GM12878 (cell line): ENCODE measurements around the gene STK32B. TPM values are rescaled to one million over a fixed set of nuclear protein-coding genes. Genes with fewer than 3 reads are reported as not detected.

ENCODE experiments used
- ATAC-seq: fragments of 200-7000 bp; cut with Tn5 transposase; 3 replicates; pipeline ENCODE4 v1.9.1; 2020; ENCODE audit warnings: mild to moderate bottlenecking, moderate library complexity
- BruUV-seq: library from RNA; stranded (reverse); fragments of 400-500 nt; replicated peaks from 2 replicates; lab custom pipeline; 2021; lab: Mats Ljungman, UMichigan
- CTCF ChIA-PET: fragments of 300-600 bp; sonication (Branson Sonifier 250); formaldehyde crosslinking; extraction: SDS; loops from one replicate; lab custom pipeline; 2021; ENCODE audit warnings: inconsistent platforms; lab: Yijun Ruan, JAX
- POLR2A ChIA-PET: fragments of 350-600 bp; formaldehyde crosslinking; extraction: SDS; loops from one replicate; lab custom pipeline; 2021; ENCODE audit warnings: inconsistent platforms; lab: Charles Lee
- RAD21 ChIA-PET: fragments of 300-600 bp; sonication (Branson Sonifier 250); formaldehyde crosslinking; loops from one replicate; lab custom pipeline; 2023; ENCODE audit warnings: antibody characterized with exemption; ENCODE audit not compliant: unreplicated experiment; lab: Charles Lee
- SMC1A ChIA-PET: fragments of 300-600 bp; sonication (Branson Sonifier 250); formaldehyde crosslinking; loops from one replicate; lab custom pipeline; 2023; ENCODE audit not compliant: unreplicated experiment, uncharacterized antibody; lab: Charles Lee
- DNase-seq: peaks from one replicate; pipeline ENCODE4 v3.0.0-alpha.2; 2011; ENCODE audit warnings: low read depth, low spot score
- FAIRE-seq: peaks from 3 replicates; lab custom pipeline; 2011; peaks lifted over from hg19 to GRCh38; lab: Jason Lieb, UNC
- H2AFZ ChIP-seq: 2 replicates; pipeline ENCODE4 v1.6.0; 2011; ENCODE audit warnings: low read depth, low read length, control low read depth; ENCODE audit not compliant: control insufficient read depth
- H3K27ac ChIP-seq: 2 replicates; pipeline ENCODE4 v1.5.1; 2011; ENCODE audit warnings: control low read depth; ENCODE audit not compliant: control insufficient read depth, insufficient read depth
- H3K27me3 ChIP-seq, 2 experiments: replicated peaks in 1 of 2; 2 replicates each; pipeline versions ENCODE4 v1.6.0 to v1.6.1; 2011; ENCODE audit warnings: low read length in 1 of 2; ENCODE audit not compliant: control insufficient read depth in 2 of 2, insufficient read depth in 2 of 2
- H3K36me3 ChIP-seq, 2 experiments: 2 replicates each; pipeline ENCODE4 v1.5.1; 2011; ENCODE audit warnings: low read length in 1 of 2; ENCODE audit not compliant: control insufficient read depth in 2 of 2, insufficient read depth in 2 of 2
- H3K4me1 ChIP-seq: 2 replicates; pipeline ENCODE4 v1.6.1; 2011; ENCODE audit warnings: mild to moderate bottlenecking, low read length, moderate library complexity, mixed read lengths; ENCODE audit not compliant: control insufficient read depth, insufficient read depth
- H3K4me2 ChIP-seq: 2 replicates; pipeline ENCODE4 v1.6.0; 2011; ENCODE audit warnings: control low read depth; ENCODE audit not compliant: control insufficient read depth, insufficient read depth
- H3K4me3 ChIP-seq: fragments of 200-600 bp; sonication (generic); 2 replicates; pipeline ENCODE4 v1.5.1; 2016
- H3K79me2 ChIP-seq: 2 replicates; pipeline ENCODE4 v1.6.0; 2011; ENCODE audit warnings: low read length; ENCODE audit not compliant: control insufficient read depth, insufficient read depth
- H3K9ac ChIP-seq: 2 replicates; pipeline ENCODE4 v1.8.0; 2011; ENCODE audit warnings: low read length, control low read depth, mixed read lengths; ENCODE audit not compliant: control insufficient read depth, insufficient read depth
- H3K9me3 ChIP-seq: replicated peaks from 3 replicates; pipeline ENCODE4 v1.5.1; 2011; ENCODE audit warnings: mild to moderate bottlenecking, low read length; ENCODE audit not compliant: control insufficient read depth, insufficient read depth
- H4K20me1 ChIP-seq: 2 replicates; pipeline ENCODE4 v1.6.0; 2011; ENCODE audit not compliant: control insufficient read depth, insufficient read depth
- ATF2 ChIP-seq: IDR thresholded peaks from 2 replicates; pipeline ENCODE4 v1.6.1; 2012; ENCODE audit warnings: low read length, inconsistent platforms
- BMI1 ChIP-seq: fragments of 450-650 bp; IDR thresholded peaks from 2 replicates; pipeline ENCODE4 v1.6.1; 2016; ENCODE audit warnings: mild to moderate bottlenecking, moderate library complexity, borderline replicate concordance
- CHD1 ChIP-seq: IDR thresholded peaks from 2 replicates; pipeline ENCODE4 v1.6.1; 2012; ENCODE audit warnings: low read depth, low read length, improper control_type of control experiment
- FOXK2 ChIP-seq: fragments of 450-650 bp; IDR thresholded peaks from 2 replicates; pipeline ENCODE4 v1.6.1; 2017; ENCODE audit warnings: mild to moderate bottlenecking, moderate library complexity
- WGBS: methylation state at CpG from one replicate; pipeline ENCODE4 v1.1.6; 2016; ENCODE audit warnings: low lambda C conversion rate; ENCODE audit not compliant: insufficient replicate concordance, insufficient coverage; ENCODE audit errors: missing lambda C conversion rate; 5-methylcytosine and 5-hydroxymethylcytosine counted together
- in situ Hi-C: fragments of 300-500 bp; cut with MboI; formaldehyde crosslinking; loops from 9 replicates; pipeline ENCODE4 v1.14.3; 2018; ENCODE audit warnings: mixed read lengths
- intact Hi-C: fragments of 100-400 bp; cut with micrococcal nuclease; formaldehyde crosslinking; loops from one replicate; pipeline ENCODE4 v1.14.2; 2022; ENCODE audit not compliant: unreplicated experiment
- polyA plus RNA-seq, 11 experiments: library from polyadenylated mRNA; depleted of rRNA in 4 of 11; unstranded in 6 of 11; stranded (reverse) in 5 of 11; fragments of >200 nt; fragmentation: Nextera tagmentation in 4 of 11; fragmentation: Illumina TruSeq in 1 of 11; extraction: Ambion mirVana in 4 of 11; extraction: Trizol in 1 of 11; gene quantifications; 1 replicate in 1 of 11; 2 replicates in 10 of 11; pipeline versions ENCODE4 v1.2.1 to v1.2.3, GENCODE V29; 2011 to 2016; ENCODE audit warnings: inconsistent platforms in 2 of 11, missing spikeins in 2 of 11, low read depth in 1 of 11
- total RNA-seq, 4 experiments: library from RNA; depleted of rRNA in 3 of 4; stranded (reverse); fragments of >200 nt in 3 of 4; fragmentation: Illumina TruSeq in 1 of 4; extraction: Trizol in 1 of 4; gene quantifications; 2 replicates each; pipeline versions ENCODE4 v1.2.1 to v1.2.3, GENCODE V29; 2013 to 2021
- TF ChIP-seq, protein P1 (sequence below): fragments of 450-650 bp; formaldehyde crosslinking; IDR thresholded peaks from 2 replicates; pipeline ENCODE4 v1.5.0; 2022; ENCODE audit warnings: mild to moderate bottlenecking, missing genetic modification characterization

STK32B gene
- total and polyA plus RNA-seq, 10 of the 15 experiments (the other 5 are each of a cell fraction or from before 2014, with no cell fraction given): 0.04 to 0.12 (median 0.08) TPM; not detected in 7

DNA sequence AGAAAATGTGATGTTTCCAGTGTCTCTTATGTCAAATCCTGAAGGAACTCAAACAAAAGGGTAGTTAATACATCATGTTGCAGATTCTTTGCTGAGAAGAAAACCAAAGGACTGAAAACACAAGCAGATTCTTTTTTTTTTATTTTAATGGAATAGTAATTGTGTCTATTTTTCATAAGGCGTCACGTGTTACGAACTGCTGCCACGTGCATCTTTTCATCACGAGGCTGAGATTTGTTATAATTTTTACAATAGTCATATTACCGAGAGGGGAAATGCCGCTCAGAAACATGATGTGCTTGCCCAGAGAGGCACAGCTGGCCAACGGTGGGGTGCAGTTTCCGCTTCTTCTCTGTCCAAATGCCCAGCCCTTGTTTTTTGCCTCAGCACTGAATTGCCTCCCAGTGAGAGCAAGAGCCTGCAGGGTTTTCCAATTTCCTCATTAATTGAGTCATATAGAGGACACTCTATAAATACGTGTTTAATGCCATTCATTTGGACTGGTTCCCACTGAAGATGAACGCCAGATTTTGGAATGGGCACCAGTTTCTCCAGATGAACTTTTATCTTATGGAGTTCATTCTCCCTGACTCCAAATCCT, 225.3 kb downstream of the STK32B start:
- Histone ChIP-seq H2AFZ (no peak overlapping the region), H3K4me3 (no peak overlapping the region), H3K4me1 (no peaks in the 10 kb centered on the region), H3K9me3 (no peaks in the 10 kb centered on the region), H3K79me2 (no peaks in the 10 kb centered on the region), H3K36me3 (no peaks in the 10 kb centered on the region), H3K4me2 (no peak overlapping the region), H4K20me1 (no peaks in the 10 kb centered on the region), H3K27me3 (no peaks in the 10 kb centered on the region), H3K27ac (no peak overlapping the region), H3K9ac (no peak overlapping the region)
- intact Hi-C loops (no loop called here), in situ Hi-C loops (no loop called here)
- BruUV-seq: no TSS peak
- ChIA-PET POLR2A (no interaction called here), CTCF (no interaction called here), RAD21 (no interaction called here), SMC1A (no interaction called here)
- no peak for DNase-seq
- ATAC-seq: no peak
- TF ChIP-seq ATF2: no peak
- TF ChIP-seq FOXK2: no peak
- TF ChIP-seq, protein P1, sequence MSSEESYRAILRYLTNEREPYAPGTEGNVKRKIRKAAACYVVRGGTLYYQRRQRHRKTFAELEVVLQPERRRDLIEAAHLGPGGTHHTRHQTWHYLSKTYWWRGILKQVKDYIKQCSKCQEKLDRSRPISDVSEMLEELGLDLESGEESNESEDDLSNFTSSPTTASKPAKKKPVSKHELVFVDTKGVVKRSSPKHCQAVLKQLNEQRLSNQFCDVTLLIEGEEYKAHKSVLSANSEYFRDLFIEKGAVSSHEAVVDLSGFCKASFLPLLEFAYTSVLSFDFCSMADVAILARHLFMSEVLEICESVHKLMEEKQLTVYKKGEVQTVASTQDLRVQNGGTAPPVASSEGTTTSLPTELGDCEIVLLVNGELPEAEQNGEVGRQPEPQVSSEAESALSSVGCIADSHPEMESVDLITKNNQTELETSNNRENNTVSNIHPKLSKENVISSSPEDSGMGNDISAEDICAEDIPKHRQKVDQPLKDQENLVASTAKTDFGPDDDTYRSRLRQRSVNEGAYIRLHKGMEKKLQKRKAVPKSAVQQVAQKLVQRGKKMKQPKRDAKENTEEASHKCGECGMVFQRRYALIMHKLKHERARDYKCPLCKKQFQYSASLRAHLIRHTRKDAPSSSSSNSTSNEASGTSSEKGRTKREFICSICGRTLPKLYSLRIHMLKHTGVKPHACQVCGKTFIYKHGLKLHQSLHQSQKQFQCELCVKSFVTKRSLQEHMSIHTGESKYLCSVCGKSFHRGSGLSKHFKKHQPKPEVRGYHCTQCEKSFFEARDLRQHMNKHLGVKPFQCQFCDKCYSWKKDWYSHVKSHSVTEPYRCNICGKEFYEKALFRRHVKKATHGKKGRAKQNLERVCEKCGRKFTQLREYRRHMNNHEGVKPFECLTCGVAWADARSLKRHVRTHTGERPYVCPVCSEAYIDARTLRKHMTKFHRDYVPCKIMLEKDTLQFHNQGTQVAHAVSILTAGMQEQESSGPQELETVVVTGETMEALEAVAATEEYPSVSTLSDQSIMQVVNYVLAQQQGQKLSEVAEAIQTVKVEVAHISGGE (CRISPR knock-in tag): no peak
- TF ChIP-seq BMI1: no peak
- no peak for TF ChIP-seq CHD1
- WGBS: 38% methylated on average over 11 of the region's 11 CpGs
- no peak for FAIRE-seq
